Osteoblast (primary cell): ENCODE results near the gene SHROOM3. TPM values are rescaled to one million over a fixed set of nuclear protein-coding genes. Genes with fewer than 3 reads are reported as not detected.

Experiments used
- DNase-seq: peaks from one replicate; pipeline ENCODE4 v3.0.0; 2011; ENCODE audit warnings: low spot score, mixed read lengths; ENCODE audit not compliant: insufficient read length; ENCODE audit errors: missing footprints
- H2AFZ ChIP-seq: 2 replicates; pipeline ENCODE4 v1.6.0; 2011; ENCODE audit warnings: mild to moderate bottlenecking, low read length
- H3K27ac ChIP-seq: 2 replicates; pipeline ENCODE4 v1.5.1; 2011; ENCODE audit warnings: mild to moderate bottlenecking, low read depth, low read length, moderate library complexity
- H3K27me3 ChIP-seq: 2 replicates; pipeline ENCODE4 v1.6.0; 2012; ENCODE audit warnings: mild to moderate bottlenecking, control low read depth, inconsistent platforms, low read length, moderate library complexity; ENCODE audit not compliant: insufficient read depth
- H3K36me3 ChIP-seq: 2 replicates; pipeline ENCODE4 v1.5.1; 2011; ENCODE audit warnings: mild to moderate bottlenecking, low read length, control low read depth, moderate library complexity; ENCODE audit not compliant: insufficient read depth
- H3K4me1 ChIP-seq: 2 replicates; pipeline ENCODE4 v1.5.1; 2011; ENCODE audit warnings: mild to moderate bottlenecking, low read length, control low read depth, moderate library complexity; ENCODE audit not compliant: insufficient read depth
- H3K4me2 ChIP-seq: 2 replicates; pipeline ENCODE4 v1.6.0; 2011; ENCODE audit warnings: mild to moderate bottlenecking, low read length; ENCODE audit not compliant: insufficient read depth
- H3K4me3 ChIP-seq: fragments of 200-600 bp; sonication (generic); 3 replicates; pipeline ENCODE4 v1.5.1; 2012; ENCODE audit warnings: mild to moderate bottlenecking, low read length, inconsistent platforms; ENCODE audit not compliant: insufficient read depth
- H3K79me2 ChIP-seq: 2 replicates; pipeline ENCODE4 v1.6.0; 2012; ENCODE audit warnings: mild to moderate bottlenecking, low read length, control low read depth, inconsistent platforms; ENCODE audit not compliant: insufficient read depth
- H3K9me3 ChIP-seq: 2 replicates; pipeline ENCODE4 v1.5.1; 2011; ENCODE audit warnings: low read depth, low read length, control low read depth
- H4K20me1 ChIP-seq: 2 replicates; pipeline ENCODE4 v1.6.0; 2012; ENCODE audit warnings: mild to moderate bottlenecking, low read length, control low read depth; ENCODE audit not compliant: insufficient read depth
- CTCF ChIP-seq: IDR thresholded peaks from 2 replicates; pipeline ENCODE4 v1.5.1; 2011; ENCODE audit warnings: mild to moderate bottlenecking, low read depth, low read length, moderate library complexity; ENCODE audit errors: extremely low read depth
- total RNA-seq: library from RNA; depleted of rRNA; stranded (reverse); fragments of >200 nt; gene quantifications from 2 replicates; pipeline ENCODE4 v1.2.3, GENCODE V29; 2012

SHROOM3 gene
- total RNA-seq, 1 donor, result 9.8 TPM

GRCh38 chr4:76426272-76426671 is 8.8 kb upstream of the SHROOM3 start:
- no peak overlapping the region for H3K27ac ChIP-seq
- no peaks in the 10 kb centered on the region for H3K79me2 ChIP-seq
- no peaks in the 10 kb centered on the region for H3K4me1 ChIP-seq
- peak; percentile 17 for TF ChIP-seq CTCF
- no peak overlapping the region for H2AFZ ChIP-seq
- no peaks in the 10 kb centered on the region for H3K9me3 ChIP-seq
- no peak overlapping the region for H3K4me2 ChIP-seq
- no peaks in the 10 kb centered on the region for H4K20me1 ChIP-seq
- DNase-seq, result no peak
- no peaks in the 10 kb centered on the region for H3K36me3 ChIP-seq
- no peak overlapping the region for H3K4me3 ChIP-seq
- H3K27me3 ChIP-seq, result peaks cover 17% of the 10 kb centered on the region

GRCh38 chr4:76429636-76430035 is 5.4 kb upstream of the SHROOM3 start:
- H3K79me2 ChIP-seq, result no peaks in the 10 kb centered on the region
- no peak overlapping the region for H3K27ac ChIP-seq
- no peak overlapping the region for H2AFZ ChIP-seq
- no peak for TF ChIP-seq CTCF
- H3K36me3 ChIP-seq, result no peaks in the 10 kb centered on the region
- H3K4me3 ChIP-seq, result no peak overlapping the region
- H3K4me2 ChIP-seq, result no peak overlapping the region
- DNase-seq, result no peak
- no peaks in the 10 kb centered on the region for H4K20me1 ChIP-seq
- no peaks in the 10 kb centered on the region for H3K9me3 ChIP-seq
- H3K27me3 ChIP-seq, result peaks cover 34% of the 10 kb centered on the region
- H3K4me1 ChIP-seq, result no peaks in the 10 kb centered on the region

- Histone ChIP-seq H3K4me1 (no peaks in the 10 kb centered on the region), H3K4me2 (peak overlapping the region; percentile 62), H3K4me3 (no peak overlapping the region), H3K27me3 (peaks cover 36% of the 10 kb centered on the region), H4K20me1 (no peaks in the 10 kb centered on the region), H3K79me2 (no peaks in the 10 kb centered on the region), H3K9me3 (no peaks in the 10 kb centered on the region), H3K27ac (no peak overlapping the region), H2AFZ (peak overlapping the region; percentile 73), H3K36me3 (no peaks in the 10 kb centered on the region)
- DNase-seq, result no peak
- TF ChIP-seq CTCF, result peak; percentile 69
Measured at GRCh38 chr4:76430519-76431388, 4.3 kb upstream of the SHROOM3 start.

GRCh38 chr4:76435528-76436319 is 695 bp downstream of the SHROOM3 start:
- H3K27me3 ChIP-seq, result peaks cover 56% of the 10 kb centered on the region
- H3K4me2 ChIP-seq, result peak overlapping the region; percentile 77
- H3K4me3 ChIP-seq, result peak overlapping the region; percentile 49
- H2AFZ ChIP-seq, result peak overlapping the region; percentile 53
- H3K36me3 ChIP-seq, result no peaks in the 10 kb centered on the region
- no peaks in the 10 kb centered on the region for H3K4me1 ChIP-seq
- H3K9me3 ChIP-seq, result no peaks in the 10 kb centered on the region
- no peak for TF ChIP-seq CTCF
- H3K27ac ChIP-seq, result no peak overlapping the region
- DNase-seq, result no peak
- no peaks in the 10 kb centered on the region for H4K20me1 ChIP-seq
- no peaks in the 10 kb centered on the region for H3K79me2 ChIP-seq
